ENCODE results near the gene VCPKMT. TPM values are rescaled to one million over a fixed set of nuclear protein-coding genes. Genes with fewer than 3 reads are reported as not detected.

VCPKMT gene
- total RNA-seq (2022; extraction: Qiagen RNA extraction): 6.5 to 9.1 TPM (median 8.5 TPM) in 5 replicates

GRCh38 chr14:50116181-50116956 lies at the start of gene VCPKMT:
VCPKMT (minus strand) TSS chr14:50116572; CDS start chr14:50116552, 20 bp downstream.

Other genes starting within 250 kb of the VCPKMT start
- gene ARF6, start 223.5 kb downstream of the VCPKMT start, total RNA-seq (2022; extraction: Qiagen RNA extraction): 90.3 to 102 TPM (median 102 TPM) in 5 replicates
- 9.6 to 14.5 TPM (median 12.9 TPM) in 5 replicates for gene SOS2, start 115.0 kb upstream of the VCPKMT start, total RNA-seq (2022; extraction: Qiagen RNA extraction)
- 9.2 to 11.9 TPM (median 10.1 TPM) in 5 replicates for gene L2HGDH, start 195.7 kb upstream of the VCPKMT start, total RNA-seq (2022; extraction: Qiagen RNA extraction)
- 10.0 to 13.4 TPM (median 11.2 TPM) in 5 replicates for gene DMAC2L, start 195.8 kb upstream of the VCPKMT start, total RNA-seq (2022; extraction: Qiagen RNA extraction)